SU-DHL-6 (cell line): ENCODE measurements around the gene SLC7A4.

Source experiments
- H2AFZ ChIP-seq: fragments of 200-600 bp; sonication (generic); 2 replicates; pipeline ENCODE4 v1.6.1; 2014; ENCODE audit warnings: low read depth, mild to moderate bottlenecking, moderate library complexity, mixed read lengths, antibody characterized with exemption, low read length; ENCODE audit not compliant: severe bottlenecking
- H3F3A ChIP-seq: fragments of 200-600 bp; shearing (Covaris generic); 2 replicates; pipeline ENCODE4 v1.6.0; 2016; ENCODE audit warnings: antibody characterized with exemption, mild to moderate bottlenecking; ENCODE audit not compliant: insufficient read depth
- H3K27ac ChIP-seq: fragments of 200-600 bp; sonication (generic); 2 replicates; pipeline ENCODE4 v1.5.1; 2016; ENCODE audit warnings: low read depth, mild to moderate bottlenecking, low read length, moderate library complexity, mixed read lengths
- H3K27me3 ChIP-seq: fragments of 200-600 bp; sonication (generic), shearing (Covaris generic); 2 replicates; pipeline ENCODE4 v1.6.0; 2014; ENCODE audit warnings: mild to moderate bottlenecking, low read length
- H3K36me3 ChIP-seq: fragments of 200-600 bp; sonication (generic); 2 replicates; pipeline ENCODE4 v1.6.1; 2014; ENCODE audit warnings: mild to moderate bottlenecking, low read length, mixed read lengths
- H3K4me2 ChIP-seq: fragments of 300-600, 200-600 bp; shearing (Covaris generic), sonication (generic); 2 replicates; pipeline ENCODE4 v1.6.0; 2014; ENCODE audit warnings: low read length, low read depth, mild to moderate bottlenecking; ENCODE audit not compliant: poor library complexity, severe bottlenecking
- H3K4me3 ChIP-seq: fragments of 200-600 bp; sonication (generic); 2 replicates; pipeline ENCODE4 v1.5.1; 2014; ENCODE audit warnings: antibody characterized with exemption, low read length, mild to moderate bottlenecking, mixed read lengths; ENCODE audit not compliant: insufficient read depth, poor library complexity, severe bottlenecking
- H3K79me2 ChIP-seq: fragments of 200-600 bp; sonication (generic); 2 replicates; pipeline ENCODE4 v1.6.1; 2014; ENCODE audit warnings: mild to moderate bottlenecking, low read length, moderate library complexity; ENCODE audit not compliant: insufficient read depth
- H3K9ac ChIP-seq: fragments of 200-600 bp; sonication (generic); 2 replicates; pipeline ENCODE4 v1.7.0; 2014; ENCODE audit warnings: mild to moderate bottlenecking, low read length
- H3K9me2 ChIP-seq: fragments of 200-600 bp; sonication (generic); replicated peaks from 2 replicates; pipeline ENCODE4 v1.6.1; 2014; ENCODE audit warnings: low read length; ENCODE audit not compliant: insufficient read depth
- H3K9me3 ChIP-seq: fragments of 200-600 bp; sonication (generic); 2 replicates; pipeline ENCODE4 v1.6.1; 2014; ENCODE audit warnings: low read length, mixed read lengths; ENCODE audit not compliant: insufficient read depth
- H4K20me1 ChIP-seq: fragments of 200-600 bp; sonication (generic); 2 replicates; pipeline ENCODE4 v1.6.1; 2014; ENCODE audit warnings: low read depth, mild to moderate bottlenecking, antibody characterized with exemption, low read length, moderate library complexity, mixed read lengths
- EZH2phosphoT487 ChIP-seq: fragments of 200-600 bp; sonication (generic), shearing (Covaris generic); conservative IDR thresholded peaks from 2 replicates; pipeline ENCODE4 v1.6.1; 2018; ENCODE audit warnings: mild to moderate bottlenecking, antibody characterized with exemption, low read length, moderate library complexity, mixed read lengths
- TF ChIP-seq, protein P1 (sequence below): fragments of 200-600 bp; sonication (generic); IDR thresholded peaks from one replicate; pipeline ENCODE4 v1.5.1; 2017; ENCODE audit warnings: antibody characterized with exemption, mild to moderate bottlenecking, low read length, moderate library complexity; ENCODE audit not compliant: insufficient read depth, poor library complexity, severe bottlenecking

The SLC7A4 gene

GRCh38 chr22:21055880-21056319 is 23.5 kb upstream of the SLC7A4 start:
- Histone ChIP-seq H3K36me3 (no peaks in the 10 kb centered on the region), H2AFZ (no peak overlapping the region), H4K20me1 (no peaks in the 10 kb centered on the region), H3K27me3 (no peaks in the 10 kb centered on the region), H3K79me2 (no peaks in the 10 kb centered on the region), H3K4me3 (no peak overlapping the region), H3K27ac (no peak overlapping the region), H3F3A (no peaks in the 10 kb centered on the region), H3K9me2 (no peaks in the 10 kb centered on the region), H3K9ac (no peak overlapping the region), H3K4me2 (no peak overlapping the region), H3K9me3 (no peaks in the 10 kb centered on the region)
- TF ChIP-seq, protein P1, sequence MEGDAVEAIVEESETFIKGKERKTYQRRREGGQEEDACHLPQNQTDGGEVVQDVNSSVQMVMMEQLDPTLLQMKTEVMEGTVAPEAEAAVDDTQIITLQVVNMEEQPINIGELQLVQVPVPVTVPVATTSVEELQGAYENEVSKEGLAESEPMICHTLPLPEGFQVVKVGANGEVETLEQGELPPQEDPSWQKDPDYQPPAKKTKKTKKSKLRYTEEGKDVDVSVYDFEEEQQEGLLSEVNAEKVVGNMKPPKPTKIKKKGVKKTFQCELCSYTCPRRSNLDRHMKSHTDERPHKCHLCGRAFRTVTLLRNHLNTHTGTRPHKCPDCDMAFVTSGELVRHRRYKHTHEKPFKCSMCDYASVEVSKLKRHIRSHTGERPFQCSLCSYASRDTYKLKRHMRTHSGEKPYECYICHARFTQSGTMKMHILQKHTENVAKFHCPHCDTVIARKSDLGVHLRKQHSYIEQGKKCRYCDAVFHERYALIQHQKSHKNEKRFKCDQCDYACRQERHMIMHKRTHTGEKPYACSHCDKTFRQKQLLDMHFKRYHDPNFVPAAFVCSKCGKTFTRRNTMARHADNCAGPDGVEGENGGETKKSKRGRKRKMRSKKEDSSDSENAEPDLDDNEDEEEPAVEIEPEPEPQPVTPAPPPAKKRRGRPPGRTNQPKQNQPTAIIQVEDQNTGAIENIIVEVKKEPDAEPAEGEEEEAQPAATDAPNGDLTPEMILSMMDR: no peak

DNA sequence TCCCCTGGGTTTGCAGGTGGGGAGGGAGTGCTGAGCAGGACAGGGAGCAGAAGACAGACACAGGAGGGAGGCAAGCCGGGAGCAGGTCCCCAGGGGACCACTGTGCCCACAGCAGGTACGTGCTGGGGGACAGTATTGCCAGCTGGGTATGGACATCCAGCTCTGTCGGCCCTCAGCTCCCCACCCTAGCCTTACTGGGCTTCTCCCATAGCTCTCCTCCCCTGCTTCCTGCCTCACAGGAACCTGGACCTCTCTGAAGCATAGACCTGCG is 23.1 kb upstream of the SLC7A4 start:
- no peak overlapping the region for H3K4me3 ChIP-seq
- TF ChIP-seq, protein P1: no peak
- no peak for TF ChIP-seq EZH2phosphoT487
- no peak overlapping the region for H2AFZ ChIP-seq
- H3K79me2 ChIP-seq: no peaks in the 10 kb centered on the region
- no peaks in the 10 kb centered on the region for H3F3A ChIP-seq
- H4K20me1 ChIP-seq: no peaks in the 10 kb centered on the region
- no peak overlapping the region for H3K4me2 ChIP-seq
- H3K27ac ChIP-seq: no peak overlapping the region
- no peak overlapping the region for H3K9ac ChIP-seq
- H3K9me2 ChIP-seq: no peaks in the 10 kb centered on the region
- no peaks in the 10 kb centered on the region for H3K9me3 ChIP-seq
- H3K27me3 ChIP-seq: no peaks in the 10 kb centered on the region
- H3K36me3 ChIP-seq: no peaks in the 10 kb centered on the region

GRCh38 chr22:21054714-21055563 is 22.6 kb upstream of the SLC7A4 start:
- no peak overlapping the region for H2AFZ ChIP-seq
- no peaks in the 10 kb centered on the region for H3K36me3 ChIP-seq
- no peaks in the 10 kb centered on the region for H3K9me3 ChIP-seq
- H3K9me2 ChIP-seq: no peaks in the 10 kb centered on the region
- no peak overlapping the region for H3K9ac ChIP-seq
- H3K27ac ChIP-seq: no peak overlapping the region
- no peak overlapping the region for H3K4me3 ChIP-seq
- no peaks in the 10 kb centered on the region for H3K79me2 ChIP-seq
- no peak overlapping the region for H3K4me2 ChIP-seq
- TF ChIP-seq, protein P1: no peak
- no peak for TF ChIP-seq EZH2phosphoT487
- H3K27me3 ChIP-seq: no peaks in the 10 kb centered on the region
- H4K20me1 ChIP-seq: no peaks in the 10 kb centered on the region
- H3F3A ChIP-seq: no peaks in the 10 kb centered on the region
